HepG2 (cell line): Measurements from ENCODE around the gene DTX2. TPM values are rescaled to one million over a fixed set of nuclear protein-coding genes. Genes with fewer than 3 reads are reported as not detected.
"Not testable (repeated sequence)": the region's sequence is repeated elsewhere in the genome, so short reads cannot be mapped to it uniquely, and the experiment has no call there.

Experiments used
- ATAC-seq: fragments of 200-7000 bp; cut with Tn5 transposase; 3 replicates; pipeline ENCODE4 v1.9.1; 2020; ENCODE audit warnings: mild to moderate bottlenecking, moderate library complexity
- BruUV-seq: library from RNA; stranded (reverse); fragments of 400-500 nt; replicated peaks from 2 replicates; lab custom pipeline; 2021; lab: Mats Ljungman, UMichigan
- CTCF ChIA-PET: fragments of 300-600 bp; formaldehyde crosslinking; extraction: SDS; loops from one replicate; lab custom pipeline; 2021; ENCODE audit warnings: low total read pairs, inconsistent platforms, low intra/inter-chr PET ratio; lab: Yijun Ruan, JAX
- POLR2A ChIA-PET: fragments of 350-600 bp; sonication (Branson Sonifier 250); formaldehyde crosslinking; loops from one replicate; lab custom pipeline; 2020; ENCODE audit warnings: antibody characterized with exemption, inconsistent platforms; lab: Yijun Ruan, JAX
- DNase-seq: peaks from one replicate; pipeline ENCODE4 v3.0.0-alpha.2; 2015; ENCODE audit warnings: low spot score
- FAIRE-seq: peaks from 3 replicates; lab custom pipeline; 2011; peaks lifted over from hg19 to GRCh38; lab: Jason Lieb, UNC
- H2AFZ ChIP-seq: one replicate; pipeline ENCODE4 v1.6.1; 2011; ENCODE audit warnings: low read length, inconsistent platforms
- H3K27ac ChIP-seq: fragments of 300-600 bp; 3 replicates; pipeline ENCODE4 v1.8.0; 2011; ENCODE audit warnings: mixed run types, mild to moderate bottlenecking, mixed read lengths, low read length, inconsistent platforms; ENCODE audit not compliant: insufficient read depth; ENCODE audit errors: extremely low read length
- H3K27me3 ChIP-seq, 2 experiments: fragments of 200-600 bp in 1 of 2; 2 replicates in 1 of 2; 3 replicates in 1 of 2; pipeline versions ENCODE4 v1.6.0 to v1.8.0; 2011; ENCODE audit warnings: low read length in 2 of 2, mild to moderate bottlenecking in 2 of 2, moderate library complexity in 2 of 2, inconsistent platforms in 1 of 2; ENCODE audit not compliant: insufficient read depth in 2 of 2, control insufficient read depth in 1 of 2
- H3K36me3 ChIP-seq, 2 experiments: fragments of 200-600 bp in 1 of 2; replicated peaks in 1 of 2; 2 replicates in 1 of 2; 3 replicates in 1 of 2; pipeline versions ENCODE4 v1.5.1 to v1.8.0; 2011; ENCODE audit warnings: low read length in 2 of 2, inconsistent platforms in 1 of 2; ENCODE audit not compliant: insufficient read depth in 2 of 2, control insufficient read depth in 1 of 2
- H3K4me1 ChIP-seq: 2 replicates; pipeline ENCODE4 v1.5.1; 2012; ENCODE audit warnings: low read length, inconsistent platforms; ENCODE audit not compliant: insufficient read depth
- H3K4me2 ChIP-seq: 2 replicates; pipeline ENCODE4 v1.6.0; 2011; ENCODE audit warnings: low read depth, low read length, inconsistent platforms
- H3K4me3 ChIP-seq, 3 experiments: fragments of 200-600 bp in 1 of 3; sonication (generic), shearing (Covaris generic) in 1 of 3; replicated peaks in 1 of 3; 2 replicates each; pipeline ENCODE4 v1.5.1; 2011 to 2016; ENCODE audit warnings: low read length in 3 of 3, inconsistent platforms in 2 of 3, low read depth in 2 of 3, mild to moderate bottlenecking in 2 of 3, control low read depth in 1 of 3, mixed read lengths in 1 of 3; ENCODE audit not compliant: insufficient read depth in 1 of 3
- H3K79me2 ChIP-seq: one replicate; pipeline ENCODE4 v1.6.1; 2011; ENCODE audit warnings: low read length, inconsistent platforms; ENCODE audit not compliant: insufficient read depth
- H3K9ac ChIP-seq: 2 replicates; pipeline ENCODE4 v1.6.0; 2011; ENCODE audit warnings: mild to moderate bottlenecking, low read depth, low read length, inconsistent platforms; ENCODE audit not compliant: insufficient read depth
- H3K9me3 ChIP-seq: 2 replicates; pipeline ENCODE4 v1.5.1; 2012; ENCODE audit warnings: mild to moderate bottlenecking, low read length
- H4K20me1 ChIP-seq: 2 replicates; pipeline ENCODE4 v1.6.0; 2011; ENCODE audit warnings: inconsistent platforms, mild to moderate bottlenecking, low read length, moderate library complexity; ENCODE audit not compliant: insufficient read depth
- HNF4A ChIP-seq: sonication (generic); formaldehyde crosslinking; IDR thresholded peaks from 2 replicates; pipeline ENCODE4 v1.4.0; 2020; ENCODE audit warnings: missing genetic modification reagents
- PATZ1 ChIP-seq: sonication (generic); formaldehyde crosslinking; IDR thresholded peaks from 2 replicates; pipeline ENCODE4 v1.4.0; 2020; ENCODE audit warnings: missing genetic modification reagents
- SOX13 ChIP-seq, 3 experiments: fragments of 450-650 bp in 1 of 3; sonication (generic) in 1 of 3; formaldehyde crosslinking in 1 of 3; IDR thresholded peaks in 2 of 3; conservative IDR thresholded peaks in 1 of 3; 2 replicates each; pipeline versions ENCODE4 v1.5.0 to v1.6.1; 2016 to 2020; ENCODE audit warnings: antibody characterized with exemption in 1 of 3, mild to moderate bottlenecking in 1 of 3, missing compliant biosample characterization in 1 of 3, missing genetic modification reagents in 1 of 3, moderate library complexity in 1 of 3
- SOX5 ChIP-seq: IDR thresholded peaks from 2 replicates; pipeline ENCODE4 v1.6.1; 2016; ENCODE audit warnings: borderline replicate concordance
- WGBS: methylation state at CpG from one replicate; pipeline ENCODE4 v1.1.6; 2017; ENCODE audit warnings: low lambda C conversion rate; 5-methylcytosine and 5-hydroxymethylcytosine counted together
- in situ Hi-C: cut with HindIII; loops from 2 replicates; pipeline ENCODE4 v1.10.0; 2017; ENCODE audit warnings: low pct_unique_long_range_greater_than_20kb; ENCODE audit not compliant: extremely low pct_ligation_motif_present
- intact Hi-C: fragments of 100-400 bp; cut with micrococcal nuclease; formaldehyde crosslinking; loops from one replicate; pipeline ENCODE4 v1.10.0; 2022; ENCODE audit not compliant: unreplicated experiment
- polyA plus RNA-seq, 8 experiments: library from polyadenylated mRNA; depleted of rRNA in 3 of 8; stranded (reverse) in 7 of 8; unstranded in 1 of 8; fragments of >200 nt; fragmentation: Illumina TruSeq in 4 of 8; extraction: Trizol in 4 of 8; gene quantifications; 2 replicates each; pipeline versions ENCODE4 v1.2.1 to v1.2.3, GENCODE V29; 2011 to 2016; ENCODE audit warnings: low read depth in 4 of 8, missing spikeins in 1 of 8, mixed read lengths in 1 of 8; ENCODE audit not compliant: insufficient read depth in 1 of 8
- total RNA-seq, 5 experiments: library from RNA; depleted of rRNA; stranded (reverse); fragments of >200 nt; fragmentation: Illumina TruSeq; extraction: Trizol; gene quantifications; 2 replicates each; pipeline ENCODE4 v1.2.3, GENCODE V29; 2016; ENCODE audit warnings: low read depth in 1 of 5

Gene DTX2
- total and polyA plus RNA-seq, 2 of the 13 experiments (the other 11 are each of a cell fraction or from before 2014, with no cell fraction given): 5.5 to 6.2 TPM

- H3K4me3 ChIP-seq, BruUV-seq, H3K27me3 ChIP-seq, POLR2A ChIA-PET, DNase-seq, H3K36me3 ChIP-seq, H3K9me3 ChIP-seq, intact Hi-C loops, H4K20me1 ChIP-seq, CTCF ChIA-PET, H3K4me1 ChIP-seq, H3K79me2 ChIP-seq, H3K27ac ChIP-seq, H2AFZ ChIP-seq, H3K9ac ChIP-seq, H3K4me2 ChIP-seq, in situ Hi-C loops: not testable (repeated sequence)
- WGBS: 63% methylated on average over 4 of the region's 5 CpGs
- FAIRE-seq: peak; percentile 15
- ATAC-seq: peak; percentile 35; the same call in 1 of the 3 replicates
Observed at GRCh38 chr7:76445577-76446008, 15.9 kb upstream of the DTX2 start.

GRCh38 chr7:76457017-76457416 lies 4.5 kb upstream of the DTX2 start:
- H3K4me1 ChIP-seq, H3K4me2 ChIP-seq, H3K79me2 ChIP-seq, H3K27ac ChIP-seq, H3K9ac ChIP-seq, in situ Hi-C loops, ATAC-seq, BruUV-seq, H2AFZ ChIP-seq, H3K36me3 ChIP-seq, FAIRE-seq, H3K9me3 ChIP-seq, H4K20me1 ChIP-seq, intact Hi-C loops, DNase-seq, POLR2A ChIA-PET, H3K27me3 ChIP-seq, CTCF ChIA-PET, H3K4me3 ChIP-seq: not testable (repeated sequence)
- 13% methylated on average over 2 of the region's 4 CpGs for WGBS

- H3K4me3 ChIP-seq; POLR2A ChIA-PET; H3K79me2 ChIP-seq; H3K9ac ChIP-seq; CTCF ChIA-PET; H2AFZ ChIP-seq; intact Hi-C loops; H3K4me1 ChIP-seq; BruUV-seq; TF ChIP-seq SOX13 (IDR thresholded peaks at IDR 0.05): not testable (repeated sequence)
- ATAC-seq: peak; percentile 7
- H3K4me2 ChIP-seq: peak overlapping the region; percentile 32; the same call in 1 of the 2 replicates
- FAIRE-seq: peak; percentile 68
- TF ChIP-seq SOX13 (CRISPR knock-in tag; conservative IDR thresholded peaks at IDR 0.05 in 1 of 2, IDR thresholded peaks at IDR 0.05 in 1 of 2) (peak in 1 of 2 experiments; percentile 69; a peak in 2 of 4 replicates), PATZ1 (CRISPR knock-in tag) (0 out of 2 replicates have a peak, but pooled peaks have one; percentile 26), HNF4A (CRISPR knock-in tag) (0 out of 2 replicates have a peak, but pooled peaks have one; percentile 8), SOX5 (peak; percentile 56)
- TF ChIP-seq, all 625 proteins: peak for 4; not testable (repeated sequence) for 621
- H3K27me3 ChIP-seq, H3K36me3 ChIP-seq, H3K27ac ChIP-seq, in situ Hi-C loops, DNase-seq, H4K20me1 ChIP-seq, H3K9me3 ChIP-seq: not testable (repeated sequence)
- 2% methylated on average over 2 of the region's 4 CpGs for WGBS
Observed at GRCh38 chr7:76458504-76458903, 3.0 kb upstream of the DTX2 start.
